Lung (tissue), 12 donors: ENCODE data around the gene CHRNG. TPM values are rescaled to one million over a fixed set of nuclear protein-coding genes. Genes with fewer than 3 reads are reported as not detected.
A peak's percentile ranks its signal among the peaks of the same experiment; 100 is the strongest.

Experiments
- ATAC-seq: fragments of 200-7000 bp; cut with Tn5 transposase; one replicate; pipeline ENCODE4 v1.9.1; 2020; ENCODE audit warnings: moderate number of reproducible peaks; ENCODE audit not compliant: insufficient read depth, low FRiP score
- DNase-seq, 3 donors: peaks; one replicate each; pipeline ENCODE4 v3.0.0-alpha.2; 2013 to 2017
- H3K27ac ChIP-seq, 2 donors: one replicate each; pipeline ENCODE4 v1.5.1; 2013; ENCODE audit warnings: mild to moderate bottlenecking in 2 of 2, moderate library complexity in 2 of 2, control low read depth in 1 of 2, inconsistent platforms in 1 of 2, low read depth in 1 of 2, low read length in 1 of 2
- H3K27me3 ChIP-seq, 3 donors: one replicate each; pipeline ENCODE4 v1.5.1; 2013; ENCODE audit warnings: low read length in 2 of 3; ENCODE audit not compliant: control insufficient read depth in 3 of 3, insufficient read depth in 3 of 3
- H3K36me3 ChIP-seq, 4 donors: one replicate each; pipeline ENCODE4 v1.5.1; 2013; ENCODE audit warnings: low read length in 4 of 4, mild to moderate bottlenecking in 1 of 4, moderate library complexity in 1 of 4; ENCODE audit not compliant: control insufficient read depth in 4 of 4, insufficient read depth in 4 of 4
- H3K4me1 ChIP-seq, 5 donors: one replicate each; pipeline ENCODE4 v1.5.1; 2013; ENCODE audit warnings: low read length in 5 of 5, mild to moderate bottlenecking in 2 of 5, moderate library complexity in 1 of 5; ENCODE audit not compliant: control insufficient read depth in 5 of 5, insufficient read depth in 5 of 5
- H3K4me3 ChIP-seq: one replicate; pipeline ENCODE4 v1.5.1; 2013; ENCODE audit warnings: mild to moderate bottlenecking, control low read depth, moderate library complexity
- H3K9ac ChIP-seq, 2 donors: one replicate each; pipeline ENCODE4 v1.5.1; 2013; ENCODE audit warnings: low read length in 2 of 2, control low read depth in 1 of 2; ENCODE audit not compliant: insufficient read depth in 1 of 2
- H3K9me3 ChIP-seq, 4 donors: one replicate each; pipeline ENCODE4 v1.5.1; 2013; ENCODE audit warnings: low read length in 3 of 4, mild to moderate bottlenecking in 1 of 4, moderate library complexity in 1 of 4; ENCODE audit not compliant: control insufficient read depth in 4 of 4, insufficient read depth in 3 of 4
- WGBS, 2 donors: extraction: QIAGEN DNeasy Blood & Tissue Kit; methylation state at CpG; one replicate each; pipeline ENCODE4 v1.1.7; 2013; 5-methylcytosine and 5-hydroxymethylcytosine counted together
- polyA plus RNA-seq, 2 donors: library from polyadenylated mRNA; stranded (reverse); fragments of 200-250 nt; gene quantifications; one replicate each; pipeline ENCODE4 v1.2.1, GENCODE V29; 2013
- total RNA-seq, 2 donors: library from RNA; depleted of rRNA in 1 of 2; stranded (reverse); fragments of >200 nt in 1 of 2; gene quantifications; one replicate each; pipeline ENCODE4 v1.2.1, GENCODE V29; 2014 to 2021
- TF ChIP-seq, protein P1 (sequence below): IDR thresholded peaks from 2 replicates; pipeline ENCODE4 v1.5.1; 2012; ENCODE audit warnings: mild to moderate bottlenecking; ENCODE audit errors: control extremely low read depth, extremely low read depth
- donor health status: control.
- donor health status: control.
- donor health status: Bipolar disorder and iron deficiency.
- donor health status: healthy.
- donor health status: DM: yes; HTN: yes; CAD: no.

CHRNG gene
- total and polyA plus RNA-seq, 4 donors = not detected

DNA sequence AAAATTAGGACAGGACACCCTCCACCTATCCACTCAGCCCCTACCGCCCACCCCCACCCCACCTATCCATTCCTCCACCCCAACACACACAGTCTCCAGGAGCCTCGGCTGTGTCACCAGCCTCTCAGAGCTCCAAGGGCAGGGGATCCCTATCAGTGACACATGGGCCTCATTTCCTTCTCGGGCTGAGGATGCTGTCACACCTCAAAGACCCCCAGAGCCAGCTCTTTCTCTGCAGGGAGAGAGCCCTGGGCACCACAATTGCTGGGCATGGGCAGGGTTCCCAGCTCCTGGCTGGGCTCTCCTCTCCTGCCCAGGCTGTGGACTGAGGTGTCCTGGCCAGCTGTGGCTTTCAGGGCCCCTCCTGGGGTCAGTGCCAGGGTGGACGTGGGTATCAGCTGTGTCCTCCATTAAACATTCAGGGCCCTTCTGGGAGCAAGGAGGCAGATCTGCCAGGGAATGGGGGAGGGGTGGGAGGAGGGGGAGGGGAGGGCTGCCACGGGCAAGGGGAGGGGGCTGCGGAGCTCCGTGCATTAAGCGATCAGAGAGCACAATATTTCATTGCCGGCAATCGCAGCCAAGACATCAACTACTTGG is 37.6 kb upstream of the CHRNG start:
- Histone ChIP-seq H3K9me3 (peaks cover 0 to 4% (median 0%) of the 10 kb centered on the region in 4 donors), H3K27me3 (peaks cover 0 to 43% (median 26%) of the 10 kb centered on the region in 3 donors), H3K4me3 (no peak overlapping the region), H3K36me3 (no peaks in the 10 kb centered on the region), H3K27ac (no peak overlapping the region), H3K4me1 (peaks cover 0 to 8% (median 0%) of the 10 kb centered on the region in 5 donors), H3K9ac (no peak overlapping the region)
- ATAC-seq = no peak
- TF ChIP-seq, protein P1, sequence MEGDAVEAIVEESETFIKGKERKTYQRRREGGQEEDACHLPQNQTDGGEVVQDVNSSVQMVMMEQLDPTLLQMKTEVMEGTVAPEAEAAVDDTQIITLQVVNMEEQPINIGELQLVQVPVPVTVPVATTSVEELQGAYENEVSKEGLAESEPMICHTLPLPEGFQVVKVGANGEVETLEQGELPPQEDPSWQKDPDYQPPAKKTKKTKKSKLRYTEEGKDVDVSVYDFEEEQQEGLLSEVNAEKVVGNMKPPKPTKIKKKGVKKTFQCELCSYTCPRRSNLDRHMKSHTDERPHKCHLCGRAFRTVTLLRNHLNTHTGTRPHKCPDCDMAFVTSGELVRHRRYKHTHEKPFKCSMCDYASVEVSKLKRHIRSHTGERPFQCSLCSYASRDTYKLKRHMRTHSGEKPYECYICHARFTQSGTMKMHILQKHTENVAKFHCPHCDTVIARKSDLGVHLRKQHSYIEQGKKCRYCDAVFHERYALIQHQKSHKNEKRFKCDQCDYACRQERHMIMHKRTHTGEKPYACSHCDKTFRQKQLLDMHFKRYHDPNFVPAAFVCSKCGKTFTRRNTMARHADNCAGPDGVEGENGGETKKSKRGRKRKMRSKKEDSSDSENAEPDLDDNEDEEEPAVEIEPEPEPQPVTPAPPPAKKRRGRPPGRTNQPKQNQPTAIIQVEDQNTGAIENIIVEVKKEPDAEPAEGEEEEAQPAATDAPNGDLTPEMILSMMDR = no peak
- no peak for DNase-seq
- 41 to 51% methylated on average over 10 of the region's 10 CpGs for WGBS, 2 donors

DNA sequence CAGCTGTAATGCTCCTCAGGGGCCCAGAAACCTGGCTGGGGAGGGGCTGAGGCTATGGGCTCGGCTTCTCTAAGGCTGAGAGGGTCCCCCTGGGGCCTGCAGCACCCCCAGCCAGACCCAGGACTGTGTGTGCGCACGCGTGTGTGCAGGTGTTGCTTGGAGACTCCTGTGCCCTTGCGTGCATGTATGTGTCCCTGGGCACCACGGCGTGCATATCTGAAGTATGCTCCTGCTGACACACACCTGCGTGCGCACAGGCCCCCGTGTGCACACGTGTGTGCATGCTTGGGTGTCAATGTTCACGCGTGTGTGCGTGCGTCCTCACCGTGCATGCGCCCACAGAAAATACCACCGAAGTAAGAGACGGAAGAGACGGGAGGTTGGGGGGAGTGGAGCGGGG is 37.0 kb upstream of the CHRNG start:
- WGBS, 2 donors = 12 to 15% methylated on average over 20 of the region's 21 CpGs
- H3K9ac ChIP-seq = no peak overlapping the region
- peaks cover 0 to 40% (median 26%) of the 10 kb centered on the region in 3 donors for H3K27me3 ChIP-seq
- no peak overlapping the region for H3K4me3 ChIP-seq
- H3K9me3 ChIP-seq = peaks cover 0 to 4% (median 0%) of the 10 kb centered on the region in 4 donors
- H3K27ac ChIP-seq = no peak overlapping the region
- DNase-seq (no peak), ATAC-seq (no peak)
- TF ChIP-seq, protein P1 = no peak
- peaks cover 0 to 8% (median 0%) of the 10 kb centered on the region in 5 donors for H3K4me1 ChIP-seq
- no peaks in the 10 kb centered on the region for H3K36me3 ChIP-seq

DNA sequence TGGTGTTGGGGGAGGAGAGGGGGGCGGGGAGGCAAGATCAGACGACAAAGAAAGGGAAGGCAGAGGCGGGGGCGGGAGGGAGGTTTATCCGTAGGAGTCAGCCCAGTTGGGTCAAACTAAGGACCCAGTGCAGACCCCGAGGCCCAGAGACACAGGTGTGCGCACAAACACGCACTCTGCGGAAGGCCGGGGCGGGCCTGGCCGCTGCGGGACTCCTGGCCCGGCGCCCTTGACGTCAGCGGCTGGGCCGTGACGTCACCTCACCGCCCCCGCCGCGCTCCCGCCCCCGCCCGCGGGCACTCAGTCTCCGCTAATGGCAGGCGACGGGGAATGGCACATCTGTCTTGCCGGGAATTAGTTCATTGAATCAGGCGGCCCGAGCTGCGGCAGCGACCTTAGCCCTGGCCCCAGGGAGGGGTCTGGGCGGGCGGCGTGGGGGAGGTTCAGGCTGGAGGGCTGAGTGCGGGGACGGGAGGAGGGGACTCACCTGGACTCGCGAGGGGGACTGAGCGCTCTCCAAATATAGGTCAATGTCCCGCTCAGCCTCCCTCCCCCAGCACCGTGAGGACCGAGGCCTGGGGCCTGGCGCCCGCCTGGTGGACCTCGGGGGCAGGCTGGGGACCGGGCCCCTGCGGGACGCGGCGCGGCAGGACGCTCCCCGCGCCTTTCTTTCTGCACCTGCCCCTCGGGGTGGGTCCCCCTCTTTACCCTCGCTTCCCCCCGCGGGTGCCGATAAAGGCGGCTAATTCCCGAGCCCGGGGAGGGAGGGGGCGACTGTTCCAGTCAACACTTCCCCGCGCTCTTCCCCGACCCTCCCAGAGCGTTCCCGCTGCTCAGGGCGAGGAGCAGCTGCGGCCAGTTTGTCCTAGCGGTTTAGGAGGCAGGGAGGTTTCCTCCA is 36.3 kb upstream of the CHRNG start:
- ATAC-seq (no peak), DNase-seq (peak in 1 of 3 donors; percentile 31)
- H3K9ac ChIP-seq = no peak overlapping the region
- 1% methylated on average over 50 to 74 of the region's 75 CpGs for WGBS, 2 donors
- H3K27ac ChIP-seq = no peak overlapping the region
- peaks cover 0 to 42% (median 26%) of the 10 kb centered on the region in 3 donors for H3K27me3 ChIP-seq
- TF ChIP-seq, protein P1 = no peak
- peaks cover 0 to 4% (median 0%) of the 10 kb centered on the region in 4 donors for H3K9me3 ChIP-seq
- no peaks in the 10 kb centered on the region for H3K36me3 ChIP-seq
- H3K4me3 ChIP-seq = no peak overlapping the region
- H3K4me1 ChIP-seq = peaks cover 0 to 8% (median 0%) of the 10 kb centered on the region in 5 donors
